PC-3 (cell line): ENCODE data around the gene SRSF5. TPM values are rescaled to one million over a fixed set of nuclear protein-coding genes. Genes with fewer than 3 reads are reported as not detected.

Experiments
- ATAC-seq: fragments of 200-7000 bp; cut with Tn5 transposase; 2 replicates; pipeline ENCODE4 v1.9.1; 2020; ENCODE audit warnings: mild to moderate bottlenecking, moderate library complexity
- BruUV-seq: library from RNA; stranded (reverse); fragments of 400-500 nt; replicated peaks from 2 replicates; lab custom pipeline; 2021; lab: Mats Ljungman, UMichigan
- CTCF ChIA-PET: fragments of 300-600 bp; sonication (Branson Sonifier 250); formaldehyde crosslinking; loops from one replicate; lab custom pipeline; 2022; ENCODE audit warnings: antibody characterized with exemption; lab: Charles Lee
- POLR2A ChIA-PET: fragments of 300-600 bp; sonication (Branson Sonifier 250); formaldehyde crosslinking; loops from one replicate; lab custom pipeline; 2022; ENCODE audit warnings: antibody characterized with exemption; ENCODE audit not compliant: unreplicated experiment; lab: Charles Lee
- DNase-seq: peaks from one replicate; pipeline ENCODE4 v3.0.0-alpha.2; 2015
- H2AFZ ChIP-seq: fragments of 300-600 bp; sonication (generic); 2 replicates; pipeline ENCODE4 v1.6.0; 2016; ENCODE audit warnings: antibody characterized with exemption, low read length
- H3F3A ChIP-seq: fragments of 300-600 bp; sonication (generic); one replicate; pipeline ENCODE4 v1.6.0; 2017; ENCODE audit warnings: antibody characterized with exemption, low read length, control low read depth, mild to moderate bottlenecking; ENCODE audit not compliant: unreplicated experiment
- H3K27ac ChIP-seq: fragments of 300-600 bp; sonication (generic); 2 replicates; pipeline ENCODE4 v1.5.1; 2016; ENCODE audit warnings: mild to moderate bottlenecking, low read length
- H3K27me3 ChIP-seq: fragments of 300-600 bp; sonication (generic); 2 replicates; pipeline ENCODE4 v1.6.1; 2016; ENCODE audit warnings: low read length, mixed read lengths
- H3K36me3 ChIP-seq: fragments of 300-600 bp; sonication (generic); 2 replicates; pipeline ENCODE4 v1.6.1; 2016; ENCODE audit warnings: low read depth, mixed run types, low read length, mixed read lengths
- H3K4me1 ChIP-seq: fragments of 300-600 bp; sonication (generic); 2 replicates; pipeline ENCODE4 v1.5.1; 2016; ENCODE audit warnings: low read length; ENCODE audit not compliant: insufficient read depth
- H3K4me2 ChIP-seq: fragments of 300-600 bp; sonication (generic); 2 replicates; pipeline ENCODE4 v1.6.0; 2016; ENCODE audit warnings: low read length
- H3K4me3 ChIP-seq: fragments of 300-600 bp; sonication (generic); 2 replicates; pipeline ENCODE4 v1.5.1; 2016; ENCODE audit warnings: mild to moderate bottlenecking, low read length, mixed read lengths
- H3K79me2 ChIP-seq: fragments of 300-600 bp; sonication (generic); 2 replicates; pipeline ENCODE4 v1.6.1; 2017; ENCODE audit warnings: low read length, mixed read lengths
- H3K9ac ChIP-seq: fragments of 300-600 bp; sonication (generic); 2 replicates; pipeline ENCODE4 v1.6.0; 2016; ENCODE audit warnings: mild to moderate bottlenecking, low read length
- H3K9me2 ChIP-seq: fragments of 300-600 bp; sonication (generic); replicated peaks from 2 replicates; pipeline ENCODE4 v1.6.1; 2016; ENCODE audit warnings: mixed run types, low read length, mixed read lengths
- H3K9me3 ChIP-seq: fragments of 300-600 bp; sonication (generic); 2 replicates; pipeline ENCODE4 v1.6.1; 2016; ENCODE audit warnings: low read length, mixed read lengths
- H4K20me1 ChIP-seq: fragments of 300-600 bp; sonication (generic); 2 replicates; pipeline ENCODE4 v1.6.1; 2016; ENCODE audit warnings: low read length, mixed read lengths
- EZH2 ChIP-seq: fragments of 300-600 bp; sonication (generic); IDR thresholded peaks from one replicate; pipeline ENCODE4 v1.6.1; 2017; ENCODE audit warnings: antibody characterized with exemption, mild to moderate bottlenecking, low read length; ENCODE audit not compliant: unreplicated experiment
- EZH2phosphoT487 ChIP-seq: fragments of 300-600 bp; sonication (generic); IDR thresholded peaks from 2 replicates; pipeline ENCODE4 v1.6.1; 2018; ENCODE audit warnings: mild to moderate bottlenecking, antibody characterized with exemption, low read length, borderline replicate concordance
- intact Hi-C: fragments of 100-400 bp; cut with micrococcal nuclease; formaldehyde crosslinking; loops from 2 replicates; pipeline ENCODE4 v1.9.0; 2023
- total RNA-seq: library from RNA; depleted of rRNA; stranded (reverse); fragments of >200 nt; gene quantifications from 2 replicates; pipeline ENCODE4 v1.2.3, GENCODE V29; 2014
- TF ChIP-seq, protein P1 (sequence below): fragments of 300-600 bp; sonication (generic); conservative IDR thresholded peaks from 2 replicates; pipeline ENCODE4 v1.5.1; 2017; ENCODE audit warnings: antibody characterized with exemption, low read depth, mild to moderate bottlenecking, low read length

Gene SRSF5
- total RNA-seq, 1 experiment from 2014 or later = 213 TPM

DNA sequence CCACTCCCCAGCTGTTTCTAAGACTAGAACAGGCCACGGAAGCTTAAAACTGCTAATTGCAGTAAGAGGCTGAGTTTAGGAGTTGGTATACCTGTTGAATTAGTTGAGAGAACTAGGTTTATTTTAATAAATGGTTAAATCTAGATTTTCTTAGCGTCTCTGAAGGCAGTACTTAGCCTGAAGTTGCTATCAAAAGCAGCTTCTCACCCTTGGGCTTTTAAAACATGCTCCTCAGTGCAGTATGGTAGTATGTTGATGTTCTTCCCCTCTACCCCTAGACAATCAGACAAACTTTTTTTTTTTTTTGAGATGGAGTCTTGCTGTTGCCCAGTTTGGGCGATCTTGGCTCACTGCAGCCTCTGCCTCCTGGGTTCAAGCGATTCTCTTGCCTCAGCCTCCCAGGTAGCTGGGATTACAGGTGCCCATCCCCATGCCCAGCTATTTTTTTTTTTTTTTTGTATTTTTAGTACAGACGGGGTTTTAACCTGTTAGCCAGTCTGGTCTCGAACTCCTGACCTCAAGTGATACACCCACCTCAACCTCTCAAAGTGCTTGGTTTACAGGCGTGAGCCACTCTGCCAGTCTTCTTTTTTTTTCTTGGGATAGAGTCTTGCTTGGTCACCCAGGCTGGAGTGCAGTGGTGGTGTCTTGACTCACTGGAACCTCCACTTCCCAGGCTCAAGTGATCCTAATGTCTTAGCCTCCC, 6.8 kb downstream of the SRSF5 start:
- POLR2A ChIA-PET = interaction anchor here (0.5 to 0.7 kb wide), 2 partner anchors 814 to 912 kb away, joined by 3 read pairs; no protein-coding TSS in a partner anchor
- CTCF ChIA-PET = no interaction called here
- no peak overlapping the region for H3K4me3 ChIP-seq
- no peak overlapping the region for H3K27ac ChIP-seq
- no peak overlapping the region for H3K4me2 ChIP-seq
- no peak overlapping the region for H2AFZ ChIP-seq
- peaks cover 94% of the 10 kb centered on the region for H3K36me3 ChIP-seq
- ATAC-seq (peak; percentile 9; the same call in 1 of the 2 replicates), DNase-seq (no peak)
- H3K9ac ChIP-seq = no peak overlapping the region
- no TSS peak for BruUV-seq
- peaks cover 58% of the 10 kb centered on the region for H4K20me1 ChIP-seq
- no peaks in the 10 kb centered on the region for H3F3A ChIP-seq
- no peaks in the 10 kb centered on the region for H3K9me2 ChIP-seq
- H3K79me2 ChIP-seq = peaks cover 40% of the 10 kb centered on the region
- TF ChIP-seq EZH2 = no peak
- H3K4me1 ChIP-seq = peaks cover 11% of the 10 kb centered on the region
- H3K9me3 ChIP-seq = no peaks in the 10 kb centered on the region
- no peaks in the 10 kb centered on the region for H3K27me3 ChIP-seq
- intact Hi-C loops = no loop called here

DNA sequence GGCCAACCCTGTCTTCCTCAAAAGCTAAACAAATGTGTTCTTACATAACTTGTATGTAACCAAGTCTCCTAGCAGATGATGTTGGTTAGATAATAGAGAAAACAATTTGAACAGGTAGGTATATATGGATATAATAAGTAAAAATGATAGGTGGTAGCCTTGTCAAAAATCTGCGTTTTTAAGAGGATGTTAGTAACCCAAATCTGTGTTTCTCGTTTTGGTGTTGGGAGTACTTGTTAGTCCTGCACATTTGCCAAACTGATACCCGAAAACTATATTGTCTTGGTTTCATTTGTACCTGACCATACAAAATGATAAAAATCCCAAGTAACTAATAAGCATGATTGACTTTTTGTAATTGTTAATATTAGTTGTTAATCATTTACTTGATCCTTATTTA, 8.1 kb downstream of the SRSF5 start:
- H3K9ac ChIP-seq = no peak overlapping the region
- peaks cover 46% of the 10 kb centered on the region for H4K20me1 ChIP-seq
- H3K4me1 ChIP-seq = no peaks in the 10 kb centered on the region
- no peak overlapping the region for H3K4me2 ChIP-seq
- no peaks in the 10 kb centered on the region for H3F3A ChIP-seq
- no peak for DNase-seq
- no peaks in the 10 kb centered on the region for H3K27me3 ChIP-seq
- TF ChIP-seq, protein P1, sequence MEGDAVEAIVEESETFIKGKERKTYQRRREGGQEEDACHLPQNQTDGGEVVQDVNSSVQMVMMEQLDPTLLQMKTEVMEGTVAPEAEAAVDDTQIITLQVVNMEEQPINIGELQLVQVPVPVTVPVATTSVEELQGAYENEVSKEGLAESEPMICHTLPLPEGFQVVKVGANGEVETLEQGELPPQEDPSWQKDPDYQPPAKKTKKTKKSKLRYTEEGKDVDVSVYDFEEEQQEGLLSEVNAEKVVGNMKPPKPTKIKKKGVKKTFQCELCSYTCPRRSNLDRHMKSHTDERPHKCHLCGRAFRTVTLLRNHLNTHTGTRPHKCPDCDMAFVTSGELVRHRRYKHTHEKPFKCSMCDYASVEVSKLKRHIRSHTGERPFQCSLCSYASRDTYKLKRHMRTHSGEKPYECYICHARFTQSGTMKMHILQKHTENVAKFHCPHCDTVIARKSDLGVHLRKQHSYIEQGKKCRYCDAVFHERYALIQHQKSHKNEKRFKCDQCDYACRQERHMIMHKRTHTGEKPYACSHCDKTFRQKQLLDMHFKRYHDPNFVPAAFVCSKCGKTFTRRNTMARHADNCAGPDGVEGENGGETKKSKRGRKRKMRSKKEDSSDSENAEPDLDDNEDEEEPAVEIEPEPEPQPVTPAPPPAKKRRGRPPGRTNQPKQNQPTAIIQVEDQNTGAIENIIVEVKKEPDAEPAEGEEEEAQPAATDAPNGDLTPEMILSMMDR = no peak
- TF ChIP-seq EZH2 = no peak
- H3K9me3 ChIP-seq = no peaks in the 10 kb centered on the region
- ATAC-seq = no peak
- H3K9me2 ChIP-seq = no peaks in the 10 kb centered on the region
- no peak overlapping the region for H2AFZ ChIP-seq
- H3K36me3 ChIP-seq = peaks cover 91% of the 10 kb centered on the region
- intact Hi-C loops = no loop called here
- ChIA-PET POLR2A (no interaction called here), CTCF (no interaction called here)
- H3K27ac ChIP-seq = no peak overlapping the region
- H3K79me2 ChIP-seq = peaks cover 27% of the 10 kb centered on the region
- no TSS peak for BruUV-seq
- no peak overlapping the region for H3K4me3 ChIP-seq

- Histone ChIP-seq H3K4me2 (no peak overlapping the region), H3K9me3 (no peaks in the 10 kb centered on the region), H4K20me1 (peaks cover 30% of the 10 kb centered on the region; the same call in 1 of the 2 replicates), H3K27ac (no peak overlapping the region), H3K4me3 (no peak overlapping the region), H3K9ac (no peak overlapping the region), H2AFZ (no peak overlapping the region), H3K79me2 (peaks cover 10% of the 10 kb centered on the region; the same call in 1 of the 2 replicates), H3F3A (no peaks in the 10 kb centered on the region), H3K27me3 (no peaks in the 10 kb centered on the region), H3K9me2 (no peaks in the 10 kb centered on the region), H3K36me3 (peaks cover 75% of the 10 kb centered on the region), H3K4me1 (no peaks in the 10 kb centered on the region)
- TF ChIP-seq EZH2phosphoT487 = no peak
- TF ChIP-seq, protein P1 = no peak
- ATAC-seq (no peak), DNase-seq (no peak)
- intact Hi-C loops = no loop called here
- ChIA-PET POLR2A (no interaction called here), CTCF (interaction anchor here (0.5 kb wide), 1 partner anchor 247 kb away, joined by 3 read pairs; no protein-coding TSS in a partner anchor)
- no TSS peak for BruUV-seq
These were observed 10.0 kb downstream of the SRSF5 start for GRCh38 chr14:69776875-69777453.
